ENCODE data around the gene TBC1D10A.

TBC1D10A gene

GRCh38 chr22:30321461-30321860 is 5.3 kb downstream of the TBC1D10A start:
- peaks cover 13% of the 10 kb centered on the region for H3K36me3 Mint-ChIP-seq
- ATAC-seq (ENCODE audit: low read depth) (no peak), DNase-seq (ENCODE audit: low spot score in 2 of 2) (no peak)
- no peaks in the 10 kb centered on the region for H3K27me3 Mint-ChIP-seq
- peaks cover 52% of the 10 kb centered on the region for H3K4me1 Mint-ChIP-seq
- H3K9me3 Mint-ChIP-seq, result no peaks in the 10 kb centered on the region
- H3K27ac Mint-ChIP-seq, result no peak overlapping the region
- no peak overlapping the region for H3K4me3 Mint-ChIP-seq

DNA sequence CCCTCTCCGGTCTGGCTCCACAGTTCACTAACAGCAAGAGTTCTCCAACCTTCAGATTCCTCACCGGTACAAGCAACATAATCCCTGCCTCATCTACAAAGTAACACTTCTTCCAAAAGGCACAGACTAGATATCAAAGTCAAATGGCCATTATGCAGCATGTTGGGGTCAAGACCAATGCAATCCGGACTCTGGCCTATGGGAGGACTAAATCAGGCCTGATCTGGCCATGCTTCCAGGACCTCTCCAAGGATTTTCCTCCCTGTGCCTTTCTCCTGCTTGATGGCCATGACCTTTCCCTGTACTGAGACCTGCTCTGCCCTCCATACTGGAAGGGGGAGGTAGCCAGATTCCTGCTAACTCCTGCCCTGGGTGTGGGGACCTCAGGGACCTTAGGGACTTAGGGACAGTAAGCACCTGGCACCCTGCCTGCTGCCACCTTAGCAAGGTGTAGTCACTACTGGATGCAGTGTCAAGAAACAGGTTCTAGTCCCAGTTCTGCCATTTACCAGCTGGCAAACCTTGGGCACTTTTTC is 6.7 kb downstream of the TBC1D10A start:
- no peak overlapping the region for H3K4me3 Mint-ChIP-seq
- H3K9me3 Mint-ChIP-seq, result no peaks in the 10 kb centered on the region
- DNase-seq (ENCODE audit: low spot score in 2 of 2) (no peak), ATAC-seq (ENCODE audit: low read depth) (no peak)
- peak overlapping the region; percentile 8 for H3K27ac Mint-ChIP-seq
- H3K4me1 Mint-ChIP-seq, result peaks cover 51% of the 10 kb centered on the region
- H3K27me3 Mint-ChIP-seq, result no peaks in the 10 kb centered on the region
- H3K36me3 Mint-ChIP-seq, result peaks cover 13% of the 10 kb centered on the region

GRCh38 chr22:30318799-30319419 is 7.8 kb downstream of the TBC1D10A start:
- no peaks in the 10 kb centered on the region for H3K27me3 Mint-ChIP-seq
- H3K4me3 Mint-ChIP-seq, result no peak overlapping the region
- H3K9me3 Mint-ChIP-seq, result no peaks in the 10 kb centered on the region
- H3K27ac Mint-ChIP-seq, result peak overlapping the region; percentile 80
- no peak for ATAC-seq (ENCODE audit: low read depth)
- DNase-seq (ENCODE audit: low spot score in 2 of 2), result no peak
- H3K36me3 Mint-ChIP-seq, result peaks cover 13% of the 10 kb centered on the region
- peaks cover 49% of the 10 kb centered on the region for H3K4me1 Mint-ChIP-seq

DNA sequence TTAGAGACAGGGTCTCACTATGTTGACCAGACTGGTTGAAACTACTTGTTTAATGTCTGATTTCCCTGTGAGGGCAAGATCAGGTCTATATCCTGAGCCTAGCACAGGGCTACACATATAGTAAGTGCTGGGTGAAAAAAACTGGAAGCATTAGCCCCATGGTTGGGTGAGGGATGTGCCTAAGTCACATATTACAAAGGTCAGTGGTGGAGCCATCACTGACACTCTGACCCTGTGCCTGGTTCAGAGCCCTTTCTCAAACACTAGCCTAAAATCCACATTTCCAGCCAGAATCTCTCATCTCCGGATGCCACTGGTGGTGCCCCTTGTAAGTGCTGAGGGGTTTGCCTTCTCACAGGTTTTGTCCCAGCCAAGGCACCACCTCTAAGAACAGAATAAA is 9.0 kb downstream of the TBC1D10A start:
- no peak overlapping the region for H3K27ac Mint-ChIP-seq
- DNase-seq (ENCODE audit: low spot score in 2 of 2) (no peak), ATAC-seq (ENCODE audit: low read depth) (no peak)

DNA sequence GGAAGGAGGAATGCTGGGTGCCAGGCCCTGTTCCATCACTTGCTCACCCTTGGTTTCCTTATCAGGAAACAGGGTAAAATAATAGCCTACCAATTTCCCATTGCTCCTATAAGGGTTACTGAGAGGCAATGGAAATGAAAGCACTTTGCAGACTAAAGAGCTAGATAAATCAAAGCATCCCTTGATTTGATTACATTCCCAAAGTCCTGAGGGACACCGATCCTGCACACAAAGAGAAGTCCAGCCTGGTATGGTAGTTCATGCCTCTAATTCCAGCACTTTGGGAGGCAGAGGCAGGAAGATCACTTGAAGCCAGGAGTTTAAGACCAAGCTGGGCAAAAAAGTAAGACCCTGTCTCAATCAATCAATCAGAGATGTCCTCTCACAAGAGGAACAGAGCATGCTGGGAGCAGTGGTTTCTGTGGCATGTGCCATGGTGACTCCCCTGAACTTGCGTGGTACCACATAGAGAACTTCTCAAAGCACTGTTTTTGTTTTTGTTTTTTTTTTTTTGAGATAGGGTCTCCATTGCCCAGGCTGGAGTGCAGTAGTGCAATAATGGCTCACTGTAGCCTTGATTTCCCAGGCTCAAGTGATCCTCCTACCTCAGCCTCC is 10.7 kb downstream of the TBC1D10A start:
- Mint-ChIP-seq H3K27me3 (no peaks in the 10 kb centered on the region), H3K36me3 (peaks cover 17% of the 10 kb centered on the region), H3K27ac (peak overlapping the region; percentile 72), H3K9me3 (no peaks in the 10 kb centered on the region), H3K4me1 (peaks cover 63% of the 10 kb centered on the region), H3K4me3 (no peak overlapping the region)
- DNase-seq (ENCODE audit: low spot score in 2 of 2) (no peak), ATAC-seq (ENCODE audit: low read depth) (no peak)

More for the DNA sequence above, 9.0 kb downstream of the TBC1D10A start:
- no peaks in the 10 kb centered on the region for H3K27me3 Mint-ChIP-seq
- H3K36me3 Mint-ChIP-seq, result peaks cover 14% of the 10 kb centered on the region
- peaks cover 49% of the 10 kb centered on the region for H3K4me1 Mint-ChIP-seq
- H3K9me3 Mint-ChIP-seq, result no peaks in the 10 kb centered on the region
- no peak overlapping the region for H3K4me3 Mint-ChIP-seq

GRCh38 chr22:30314915-30315314 is 11.8 kb downstream of the TBC1D10A start:
- DNase-seq (ENCODE audit: low spot score in 2 of 2) (no peak), ATAC-seq (ENCODE audit: low read depth) (peak; percentile 49)
- Mint-ChIP-seq H3K27me3 (no peaks in the 10 kb centered on the region), H3K36me3 (peaks cover 18% of the 10 kb centered on the region), H3K4me1 (peaks cover 73% of the 10 kb centered on the region), H3K4me3 (no peak overlapping the region), H3K9me3 (no peaks in the 10 kb centered on the region), H3K27ac (peak overlapping the region; percentile 72)

DNA sequence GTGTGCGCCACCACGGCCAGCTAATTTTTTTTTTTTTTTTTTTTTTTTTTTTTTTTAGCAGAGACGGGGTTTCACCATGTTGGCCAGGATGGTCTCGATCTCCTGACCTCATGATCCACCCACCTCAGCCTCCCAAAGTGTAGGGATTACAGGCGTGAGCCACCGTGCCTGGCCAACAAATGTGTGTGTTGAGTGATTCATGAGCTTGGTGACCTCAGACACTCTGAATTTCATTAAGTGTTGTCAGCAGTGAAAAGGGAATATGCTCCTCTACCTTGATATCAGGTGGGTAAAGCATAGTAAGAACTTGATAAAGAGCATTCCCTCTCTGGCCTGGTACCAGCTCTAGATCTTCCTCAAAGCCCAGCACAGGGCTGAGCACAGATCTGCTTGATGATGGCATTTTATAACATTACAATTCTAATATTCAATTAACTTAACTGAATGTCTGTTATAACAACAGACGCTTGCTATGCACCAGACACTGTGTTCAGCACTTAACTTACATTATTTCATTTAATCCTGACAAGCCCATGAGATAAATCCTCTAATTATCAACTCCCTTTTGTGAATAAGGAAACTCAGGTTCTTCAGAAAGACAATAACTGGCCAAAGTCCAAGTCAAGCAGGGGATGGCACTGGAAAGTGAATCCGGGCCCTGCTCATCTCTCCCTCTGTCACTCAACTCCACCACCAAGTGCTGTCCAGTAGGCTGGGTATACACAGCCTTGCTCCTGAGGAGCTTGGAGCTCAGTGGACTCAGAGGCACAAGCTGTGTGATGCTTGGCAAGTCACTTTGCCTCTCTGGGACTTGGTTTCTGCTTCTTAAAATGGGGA is 13.0 kb downstream of the TBC1D10A start:
- no peaks in the 10 kb centered on the region for H3K27me3 Mint-ChIP-seq
- no peak for DNase-seq (ENCODE audit: low spot score in 2 of 2)
- H3K27ac Mint-ChIP-seq, result peak overlapping the region; percentile 32
- H3K4me1 Mint-ChIP-seq, result peaks cover 69% of the 10 kb centered on the region
- H3K4me3 Mint-ChIP-seq, result peak overlapping the region; percentile 21
- H3K9me3 Mint-ChIP-seq, result no peaks in the 10 kb centered on the region
- no peak for ATAC-seq (ENCODE audit: low read depth)
- H3K36me3 Mint-ChIP-seq, result peaks cover 14% of the 10 kb centered on the region

- Mint-ChIP-seq H3K4me3 (no peak overlapping the region), H3K27ac (peak overlapping the region; percentile 56), H3K36me3 (peaks cover 8% of the 10 kb centered on the region)
Observed at GRCh38 chr22:30312053-30312452, 14.7 kb downstream of the TBC1D10A start.

DNA sequence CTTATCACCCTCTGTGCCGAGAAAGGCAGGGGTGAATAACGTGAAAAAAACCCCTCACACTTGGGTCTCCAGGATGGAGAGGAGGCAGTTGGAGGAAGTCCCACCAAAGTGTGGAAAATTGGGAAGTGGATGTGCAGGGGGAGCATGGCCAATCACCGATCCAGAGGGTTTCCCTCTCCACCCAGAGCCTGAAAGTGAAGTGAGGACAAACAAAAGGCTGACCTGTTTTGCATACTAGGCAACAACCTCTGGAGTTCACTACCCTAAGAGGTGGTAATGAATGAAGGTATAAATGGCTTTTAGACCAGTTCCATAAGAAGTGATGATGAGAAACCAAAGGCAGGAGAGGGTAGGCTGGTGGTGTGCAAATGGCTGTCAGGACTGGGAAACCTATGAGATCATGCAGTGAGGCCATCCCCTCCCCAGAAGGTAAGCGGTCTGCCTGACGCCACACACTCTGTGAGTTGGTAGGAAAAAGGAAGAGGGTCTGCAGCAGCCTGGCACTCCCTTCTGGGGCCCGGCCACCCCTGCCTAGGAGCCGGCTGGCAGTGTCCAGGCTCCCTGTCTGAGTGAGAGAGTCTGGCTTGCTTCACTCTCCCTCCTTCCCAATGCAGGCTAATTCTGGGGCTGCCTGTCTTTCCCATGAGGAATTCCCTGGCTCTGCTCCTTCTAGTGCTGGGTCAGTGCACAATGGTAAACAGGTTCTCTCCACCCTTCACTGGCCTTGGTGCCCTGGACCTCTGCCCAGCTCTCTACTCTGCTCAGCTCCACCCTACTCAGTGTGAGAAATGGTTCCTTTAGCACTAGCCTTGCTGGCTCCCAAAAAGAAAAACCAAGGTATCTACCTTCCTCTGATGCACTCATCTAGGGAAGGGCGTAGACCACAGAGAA is 15.6 kb downstream of the TBC1D10A start:
- ATAC-seq (ENCODE audit: low read depth) (no peak), DNase-seq (ENCODE audit: low spot score in 2 of 2) (no peak)
- H3K27ac Mint-ChIP-seq, result peak overlapping the region; percentile 91
- H3K9me3 Mint-ChIP-seq, result no peaks in the 10 kb centered on the region
- H3K27me3 Mint-ChIP-seq, result no peaks in the 10 kb centered on the region
- H3K36me3 Mint-ChIP-seq, result peaks cover 8% of the 10 kb centered on the region
- peak overlapping the region; percentile 35 for H3K4me3 Mint-ChIP-seq
- H3K4me1 Mint-ChIP-seq, result peaks cover 77% of the 10 kb centered on the region

More at GRCh38 chr22:30312053-30312452, 14.7 kb downstream of the TBC1D10A start:
- Mint-ChIP-seq H3K4me1 (peaks cover 73% of the 10 kb centered on the region), H3K27me3 (no peaks in the 10 kb centered on the region), H3K9me3 (no peaks in the 10 kb centered on the region)
- DNase-seq (ENCODE audit: low spot score in 2 of 2), result no peak
- no peak for ATAC-seq (ENCODE audit: low read depth)

DNA sequence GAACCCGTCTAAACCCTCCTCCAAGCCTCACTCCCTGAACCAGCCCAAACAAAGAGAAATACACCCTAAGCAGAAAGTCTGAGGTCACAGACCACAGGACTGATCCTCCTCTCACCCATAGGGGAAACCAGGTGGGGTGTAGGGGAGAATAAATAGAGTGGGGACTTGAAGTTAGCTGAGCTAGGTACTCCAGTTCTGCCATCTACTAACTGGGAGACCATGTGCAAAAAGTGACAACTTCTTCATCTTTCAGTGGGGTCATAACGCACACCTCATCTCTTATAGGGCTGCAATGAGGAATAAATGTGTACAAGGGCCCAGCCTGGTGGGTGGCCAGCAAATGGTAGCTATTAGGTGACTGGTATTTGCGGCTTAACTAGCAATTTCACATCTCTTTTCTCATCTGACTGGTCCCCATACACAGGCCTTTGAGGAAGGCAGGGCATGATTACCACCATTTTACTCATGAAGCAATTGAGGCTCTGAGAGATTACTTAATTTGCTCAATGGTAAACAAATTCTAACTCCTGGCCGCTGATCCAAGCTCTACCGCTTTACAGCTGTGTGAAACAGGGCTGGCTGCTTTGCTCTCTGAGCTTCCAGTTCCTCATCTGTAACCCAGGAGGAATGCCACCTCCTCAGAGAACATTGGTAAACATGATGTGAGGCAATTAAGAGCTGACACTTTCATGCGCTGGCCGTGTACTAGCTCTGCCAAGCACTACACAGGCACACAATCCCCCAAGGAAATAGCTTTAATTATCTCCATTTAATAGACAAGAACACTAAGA is 16.6 kb downstream of the TBC1D10A start:
- Mint-ChIP-seq H3K36me3 (peaks cover 8% of the 10 kb centered on the region), H3K4me3 (peak overlapping the region; percentile 54), H3K4me1 (peaks cover 78% of the 10 kb centered on the region), H3K9me3 (no peaks in the 10 kb centered on the region), H3K27ac (peak overlapping the region; percentile 91), H3K27me3 (no peaks in the 10 kb centered on the region)
- peak; percentile 30 for ATAC-seq (ENCODE audit: low read depth)
- DNase-seq (ENCODE audit: low spot score in 2 of 2), result no peak

- DNase-seq (ENCODE audit: low spot score in 2 of 2) (no peak), ATAC-seq (ENCODE audit: low read depth) (peak; percentile 45)
- H3K27me3 Mint-ChIP-seq, result no peaks in the 10 kb centered on the region
- H3K9me3 Mint-ChIP-seq, result no peaks in the 10 kb centered on the region
- peaks cover 84% of the 10 kb centered on the region for H3K4me1 Mint-ChIP-seq
- peaks cover 8% of the 10 kb centered on the region for H3K36me3 Mint-ChIP-seq
- peak overlapping the region; percentile 91 for H3K27ac Mint-ChIP-seq
- H3K4me3 Mint-ChIP-seq, result peak overlapping the region; percentile 60
Observed at GRCh38 chr22:30308518-30309230, 18.1 kb downstream of the TBC1D10A start.

DNA sequence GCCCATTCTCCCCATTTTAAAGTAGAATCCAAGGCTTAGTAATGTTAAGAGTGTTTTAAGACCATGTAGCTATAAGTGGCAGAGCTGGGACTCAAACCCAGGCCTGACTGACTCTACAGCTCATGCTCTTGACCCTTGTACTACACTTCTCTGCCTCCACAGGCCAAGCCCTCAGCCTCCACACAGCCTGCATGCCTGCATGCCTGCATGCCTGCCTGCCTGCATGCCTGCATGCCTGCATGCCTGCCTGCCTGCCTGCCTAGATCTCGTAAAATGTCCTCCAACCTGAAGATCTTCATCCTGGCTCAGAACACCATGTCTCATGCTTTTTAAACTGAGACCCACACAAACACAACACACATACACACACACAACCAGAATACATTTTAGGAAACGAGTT is 18.6 kb downstream of the TBC1D10A start:
- H3K36me3 Mint-ChIP-seq, result peaks cover 11% of the 10 kb centered on the region
- H3K27me3 Mint-ChIP-seq, result no peaks in the 10 kb centered on the region
- no peaks in the 10 kb centered on the region for H3K9me3 Mint-ChIP-seq
- no peak for DNase-seq (ENCODE audit: low spot score in 2 of 2)
- ATAC-seq (ENCODE audit: low read depth), result no peak
- peaks cover 88% of the 10 kb centered on the region for H3K4me1 Mint-ChIP-seq
- peak overlapping the region; percentile 91 for H3K27ac Mint-ChIP-seq
- H3K4me3 Mint-ChIP-seq, result peak overlapping the region; percentile 60

All from memory B cell (primary cell).